ENCODE results near the gene SLC52A1.

- TF ChIP-seq CTCF (IDR thresholded peaks at IDR 0.05) (no peak), POLR2A (IDR thresholded peaks at IDR 0.05) (peak in 1 of 2 donors; percentile 23)
Measured at GRCh38 chr17:4998027-4998731, 37.0 kb downstream of the SLC52A1 start.
